Left ventricle myocardium inferior (tissue), 1 donor: ENCODE results near the gene PDE6G. TPM values are rescaled to one million over a fixed set of nuclear protein-coding genes. Genes with fewer than 3 reads are reported as not detected.

ENCODE experiments used
- DNase-seq: peaks from one replicate; pipeline ENCODE4 v3.0.0-alpha.2; 2020
- H3K27ac ChIP-seq: fragments of 200-600 bp; replicated peaks from 2 replicates; pipeline ENCODE4 v1.8.0; 2021
- H3K27me3 ChIP-seq: fragments of 200-600 bp; 2 replicates; pipeline ENCODE4 v1.8.0; 2021; ENCODE audit warnings: low read depth
- H3K36me3 ChIP-seq: fragments of 200-600 bp; 2 replicates; pipeline ENCODE4 v1.8.0; 2021
- H3K4me1 ChIP-seq: fragments of 200-600 bp; 2 replicates; pipeline ENCODE4 v1.8.0; 2021
- H3K4me3 ChIP-seq: fragments of 200-600 bp; 2 replicates; pipeline ENCODE4 v1.8.0; 2021; ENCODE audit warnings: mild to moderate bottlenecking, moderate library complexity
- H3K9me3 ChIP-seq: fragments of 200-600 bp; replicated peaks from 2 replicates; pipeline ENCODE4 v1.8.0; 2021
- CTCF ChIP-seq: fragments of 200-600 bp; IDR thresholded peaks from 2 replicates; pipeline ENCODE4 v1.8.0; 2021; ENCODE audit warnings: antibody characterized with exemption, mild to moderate bottlenecking, borderline replicate concordance
- intact Hi-C: fragments of 100-400 bp; cut with micrococcal nuclease; formaldehyde crosslinking; loops from one replicate; pipeline ENCODE4 v1.11.0; 2022
- total RNA-seq: library from RNA; stranded (reverse); fragmentation: NEBNext Ultra II Directional; extraction: Animal tissue kit (Norgen Biotek cat#: 25700); gene quantifications from one replicate; pipeline ENCODE4 v1.2.1, GENCODE V29; 2021
- donor health status: DM: no; HTN: yes; CAD: no; lungs with severe emphysema.

The PDE6G gene
- total RNA-seq, 1 donor from 2014 or later = not detected

GRCh38 chr17:81650951-81651350, 5.4 kb downstream of the PDE6G start:
- Histone ChIP-seq H3K9me3 (no peaks in the 10 kb centered on the region), H3K36me3 (no peaks in the 10 kb centered on the region), H3K27ac (no peak overlapping the region), H3K4me1 (no peaks in the 10 kb centered on the region), H3K27me3 (peaks cover 79% of the 10 kb centered on the region), H3K4me3 (no peak overlapping the region)
- intact Hi-C loops = no loop called here
- no peak for TF ChIP-seq CTCF
- no peak for DNase-seq

GRCh38 chr17:81648707-81649085, 7.6 kb downstream of the PDE6G start:
- DNase-seq = no peak
- Histone ChIP-seq H3K27ac (no peak overlapping the region), H3K9me3 (no peaks in the 10 kb centered on the region), H3K27me3 (peaks cover 72% of the 10 kb centered on the region), H3K4me1 (no peaks in the 10 kb centered on the region), H3K4me3 (no peak overlapping the region), H3K36me3 (no peaks in the 10 kb centered on the region)
- TF ChIP-seq CTCF = no peak
- intact Hi-C loops = no loop called here

- H3K9me3 ChIP-seq = no peaks in the 10 kb centered on the region
- H3K36me3 ChIP-seq = no peaks in the 10 kb centered on the region
- intact Hi-C loops = no loop called here
- no peak overlapping the region for H3K27ac ChIP-seq
- H3K27me3 ChIP-seq = peaks cover 66% of the 10 kb centered on the region
- H3K4me3 ChIP-seq = peak overlapping the region; percentile 30
- no peak for TF ChIP-seq CTCF
- DNase-seq = no peak
- H3K4me1 ChIP-seq = no peaks in the 10 kb centered on the region
Measured at GRCh38 chr17:81648013-81648706, 8.2 kb downstream of the PDE6G start.

- intact Hi-C loops = no loop called here
- Histone ChIP-seq H3K36me3 (no peaks in the 10 kb centered on the region), H3K4me1 (no peaks in the 10 kb centered on the region), H3K27ac (no peak overlapping the region), H3K27me3 (peaks cover 61% of the 10 kb centered on the region), H3K4me3 (peak overlapping the region; percentile 30), H3K9me3 (no peaks in the 10 kb centered on the region)
- no peak for TF ChIP-seq CTCF
- no peak for DNase-seq
Measured at GRCh38 chr17:81647640-81648012, 8.7 kb downstream of the PDE6G start.

- no peak for DNase-seq
- H3K27me3 ChIP-seq = peaks cover 57% of the 10 kb centered on the region
- H3K4me1 ChIP-seq = no peaks in the 10 kb centered on the region
- H3K27ac ChIP-seq = no peak overlapping the region
- H3K9me3 ChIP-seq = no peaks in the 10 kb centered on the region
- no peak for TF ChIP-seq CTCF
- no peak overlapping the region for H3K4me3 ChIP-seq
- intact Hi-C loops = no loop called here
- no peaks in the 10 kb centered on the region for H3K36me3 ChIP-seq
Measured at GRCh38 chr17:81646869-81647600, 9.3 kb downstream of the PDE6G start.
